Calu3 (cell line): ENCODE measurements around the gene PDK3. TPM values are rescaled to one million over a fixed set of nuclear protein-coding genes. Genes with fewer than 3 reads are reported as not detected.

Experiments
- BruUV-seq: library from RNA; stranded (reverse); fragments of 400-500 nt; replicated peaks from 2 replicates; lab custom pipeline; 2021; lab: Mats Ljungman, UMichigan
- CTCF ChIA-PET: fragments of 300-600 bp; sonication (Branson Sonifier 250); formaldehyde crosslinking; loops from one replicate; lab custom pipeline; 2022; ENCODE audit warnings: antibody characterized with exemption; lab: Charles Lee
- DNase-seq: peaks from one replicate; pipeline ENCODE4 v3.0.0; 2022
- H3K27ac Mint-ChIP-seq: one replicate; pipeline ENCODE4 v1.8.0; 2022; ENCODE audit warnings: mixed read lengths; ENCODE audit not compliant: unreplicated experiment
- H3K27me3 Mint-ChIP-seq: one replicate; pipeline ENCODE4 v1.8.0; 2022; ENCODE audit warnings: mixed read lengths; ENCODE audit not compliant: unreplicated experiment
- H3K36me3 Mint-ChIP-seq: one replicate; pipeline ENCODE4 v1.8.0; 2022; ENCODE audit warnings: mild to moderate bottlenecking, moderate library complexity, mixed read lengths; ENCODE audit not compliant: insufficient read depth, unreplicated experiment
- H3K4me1 Mint-ChIP-seq: one replicate; pipeline ENCODE4 v1.8.0; 2022; ENCODE audit warnings: mild to moderate bottlenecking, low read depth, mixed read lengths; ENCODE audit not compliant: unreplicated experiment
- H3K4me3 Mint-ChIP-seq: one replicate; pipeline ENCODE4 v1.8.0; 2022; ENCODE audit warnings: mild to moderate bottlenecking, low read depth, moderate library complexity, mixed read lengths; ENCODE audit not compliant: unreplicated experiment
- H3K9me3 Mint-ChIP-seq: one replicate; pipeline ENCODE4 v1.8.0; 2022; ENCODE audit warnings: low read depth, mixed read lengths; ENCODE audit not compliant: unreplicated experiment
- intact Hi-C: fragments of 100-400 bp; cut with micrococcal nuclease; formaldehyde crosslinking; loops from one replicate; pipeline ENCODE4 v1.10.0; 2022; ENCODE audit not compliant: unreplicated experiment
- total RNA-seq: library from RNA; stranded (reverse); gene quantifications from 2 replicates; pipeline ENCODE4 v1.2.3, GENCODE V29; 2022
- TF ChIP-seq, protein P1 (sequence below): fragments of 200-600 bp; IDR thresholded peaks from one replicate; pipeline ENCODE4 v1.8.0; 2022; ENCODE audit warnings: antibody characterized with exemption; ENCODE audit not compliant: unreplicated experiment

PDK3 gene
- total RNA-seq, 1 experiment from 2014 or later, result 13.7 TPM

DNA sequence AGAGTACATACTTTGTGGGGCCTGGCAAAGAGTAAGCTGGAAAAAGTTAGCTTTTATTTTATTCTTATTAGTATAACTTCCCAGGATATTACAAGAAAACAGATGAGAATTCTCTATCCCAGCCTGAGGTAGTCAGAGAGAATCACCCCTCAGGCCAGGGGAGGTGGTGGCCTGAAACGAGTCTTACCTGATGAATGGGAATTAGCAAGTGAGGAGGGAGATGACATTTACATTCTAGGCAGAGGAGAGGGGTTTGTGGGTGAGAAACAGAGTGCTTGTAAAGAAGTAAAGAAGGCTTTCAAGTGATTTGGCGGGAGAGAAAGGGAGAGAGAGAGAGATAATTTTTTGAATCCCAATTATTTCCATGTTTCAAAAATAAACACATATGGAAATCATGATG lies 39.3 kb upstream of the PDK3 start:
- CTCF ChIA-PET, result no interaction called here

DNA sequence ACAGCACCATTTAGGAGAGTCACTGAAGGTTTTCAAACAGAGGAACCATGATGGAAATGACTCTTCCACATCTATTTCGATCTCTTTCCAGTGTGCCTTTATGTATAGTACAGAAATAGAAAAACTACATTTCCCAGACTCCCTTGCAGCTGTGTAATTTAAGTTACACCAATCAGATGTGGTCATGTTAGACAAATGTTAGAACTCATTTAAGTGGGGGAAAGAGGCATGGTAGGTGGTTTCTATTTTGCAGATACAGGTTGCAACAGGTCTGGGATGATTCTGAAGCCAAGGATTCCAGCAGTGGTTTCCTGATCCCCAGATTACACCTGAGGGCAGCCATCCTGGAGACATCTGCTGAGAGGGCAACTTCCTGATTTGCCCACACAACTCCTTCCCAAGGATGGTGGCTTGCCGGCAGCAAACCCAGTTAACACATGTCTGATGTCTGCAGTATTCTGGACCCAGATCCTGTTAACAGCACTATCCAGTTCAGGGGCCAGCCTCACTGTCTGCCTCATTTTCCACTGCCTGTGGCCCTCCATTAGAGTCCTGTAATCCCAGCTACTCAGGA lies 38.7 kb upstream of the PDK3 start:
- H3K4me3 Mint-ChIP-seq, result no peak overlapping the region
- H3K27me3 Mint-ChIP-seq, result peaks cover 2% of the 10 kb centered on the region
- H3K27ac Mint-ChIP-seq, result no peak overlapping the region
- no peak for DNase-seq
- TF ChIP-seq, protein P1, sequence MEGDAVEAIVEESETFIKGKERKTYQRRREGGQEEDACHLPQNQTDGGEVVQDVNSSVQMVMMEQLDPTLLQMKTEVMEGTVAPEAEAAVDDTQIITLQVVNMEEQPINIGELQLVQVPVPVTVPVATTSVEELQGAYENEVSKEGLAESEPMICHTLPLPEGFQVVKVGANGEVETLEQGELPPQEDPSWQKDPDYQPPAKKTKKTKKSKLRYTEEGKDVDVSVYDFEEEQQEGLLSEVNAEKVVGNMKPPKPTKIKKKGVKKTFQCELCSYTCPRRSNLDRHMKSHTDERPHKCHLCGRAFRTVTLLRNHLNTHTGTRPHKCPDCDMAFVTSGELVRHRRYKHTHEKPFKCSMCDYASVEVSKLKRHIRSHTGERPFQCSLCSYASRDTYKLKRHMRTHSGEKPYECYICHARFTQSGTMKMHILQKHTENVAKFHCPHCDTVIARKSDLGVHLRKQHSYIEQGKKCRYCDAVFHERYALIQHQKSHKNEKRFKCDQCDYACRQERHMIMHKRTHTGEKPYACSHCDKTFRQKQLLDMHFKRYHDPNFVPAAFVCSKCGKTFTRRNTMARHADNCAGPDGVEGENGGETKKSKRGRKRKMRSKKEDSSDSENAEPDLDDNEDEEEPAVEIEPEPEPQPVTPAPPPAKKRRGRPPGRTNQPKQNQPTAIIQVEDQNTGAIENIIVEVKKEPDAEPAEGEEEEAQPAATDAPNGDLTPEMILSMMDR, result no peak
- intact Hi-C loops, result no loop called here
- no peaks in the 10 kb centered on the region for H3K36me3 Mint-ChIP-seq
- H3K9me3 Mint-ChIP-seq, result peaks cover 3% of the 10 kb centered on the region
- H3K4me1 Mint-ChIP-seq, result no peaks in the 10 kb centered on the region
- BruUV-seq, result no TSS peak
- CTCF ChIA-PET, result no interaction called here

More for the DNA sequence above, 39.3 kb upstream of the PDK3 start:
- TF ChIP-seq, protein P1, result no peak
- Mint-ChIP-seq H3K9me3 (peaks cover 3% of the 10 kb centered on the region), H3K27ac (no peak overlapping the region), H3K27me3 (no peaks in the 10 kb centered on the region), H3K4me1 (no peaks in the 10 kb centered on the region), H3K36me3 (no peaks in the 10 kb centered on the region), H3K4me3 (no peak overlapping the region)
- intact Hi-C loops, result no loop called here
- no TSS peak for BruUV-seq
- DNase-seq, result no peak

DNA sequence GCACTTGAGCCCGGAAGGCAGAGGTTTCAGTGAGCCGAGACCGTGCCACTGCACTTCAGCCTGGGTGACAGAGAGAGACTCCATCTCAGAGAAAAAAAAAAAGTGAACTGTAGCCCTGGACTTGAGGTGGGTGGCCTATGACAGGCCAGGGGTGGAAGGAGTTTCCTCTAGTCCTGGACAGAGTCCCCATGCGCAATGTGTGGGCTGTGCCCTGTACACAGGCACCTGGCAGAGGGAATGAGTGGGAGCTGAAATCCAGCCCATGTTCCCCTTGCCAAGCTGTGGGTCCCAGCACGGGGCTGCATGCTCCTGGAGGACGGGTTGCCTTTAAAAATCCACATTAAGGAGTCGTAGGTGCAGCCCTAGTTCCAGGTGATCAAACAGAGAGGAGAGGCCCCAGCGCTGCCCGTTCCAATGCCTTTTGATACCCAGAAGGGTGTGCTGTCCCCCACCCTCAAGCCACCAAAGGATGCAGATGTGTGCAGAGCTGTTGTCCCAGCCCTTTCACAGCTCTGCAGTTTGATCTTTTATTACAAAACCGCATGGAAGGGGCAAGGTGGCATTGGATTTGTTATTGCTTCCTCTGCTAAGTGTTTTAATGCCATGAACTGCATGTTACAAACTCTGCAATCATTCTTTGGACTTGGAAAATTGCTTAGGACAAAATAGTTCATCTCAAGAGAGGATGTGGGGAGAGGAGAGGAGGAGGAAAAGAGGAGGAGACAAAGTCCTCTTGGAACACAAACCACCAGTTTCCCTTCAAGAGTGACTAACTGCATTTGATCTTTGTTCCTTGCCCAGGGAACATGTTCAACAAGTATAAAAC lies 38.0 kb upstream of the PDK3 start:
- H3K27ac Mint-ChIP-seq, result no peak overlapping the region
- no peaks in the 10 kb centered on the region for H3K4me1 Mint-ChIP-seq
- no TSS peak for BruUV-seq
- peaks cover 3% of the 10 kb centered on the region for H3K9me3 Mint-ChIP-seq
- H3K4me3 Mint-ChIP-seq, result no peak overlapping the region
- TF ChIP-seq, protein P1, result no peak
- H3K27me3 Mint-ChIP-seq, result peaks cover 9% of the 10 kb centered on the region
- no peak for DNase-seq
- no peaks in the 10 kb centered on the region for H3K36me3 Mint-ChIP-seq
- CTCF ChIA-PET, result no interaction called here
- intact Hi-C loops, result no loop called here

DNA sequence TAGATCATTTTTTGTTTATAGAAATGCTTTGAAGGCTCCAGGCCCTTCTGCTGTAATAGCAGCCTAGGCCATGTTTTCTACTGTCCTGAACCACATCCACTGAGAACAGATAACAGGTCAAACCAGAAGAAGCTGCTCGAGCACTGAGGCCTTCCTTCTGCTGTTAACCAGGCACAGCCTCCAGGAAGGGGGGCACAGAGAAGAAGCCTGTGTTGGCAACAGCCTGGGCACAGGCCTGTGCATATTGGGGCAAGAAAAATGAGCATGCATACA lies 37.4 kb upstream of the PDK3 start:
- H3K27ac Mint-ChIP-seq, result no peak overlapping the region
- intact Hi-C loops, result no loop called here
- no peak overlapping the region for H3K4me3 Mint-ChIP-seq
- TF ChIP-seq, protein P1, result no peak
- CTCF ChIA-PET, result no interaction called here
- peaks cover 14% of the 10 kb centered on the region for H3K27me3 Mint-ChIP-seq
- H3K36me3 Mint-ChIP-seq, result no peaks in the 10 kb centered on the region
- no peak for DNase-seq
- H3K4me1 Mint-ChIP-seq, result no peaks in the 10 kb centered on the region
- H3K9me3 Mint-ChIP-seq, result peaks cover 3% of the 10 kb centered on the region
- BruUV-seq, result no TSS peak
